ENCODE data around the gene UBE2O.

UBE2O gene

DNA sequence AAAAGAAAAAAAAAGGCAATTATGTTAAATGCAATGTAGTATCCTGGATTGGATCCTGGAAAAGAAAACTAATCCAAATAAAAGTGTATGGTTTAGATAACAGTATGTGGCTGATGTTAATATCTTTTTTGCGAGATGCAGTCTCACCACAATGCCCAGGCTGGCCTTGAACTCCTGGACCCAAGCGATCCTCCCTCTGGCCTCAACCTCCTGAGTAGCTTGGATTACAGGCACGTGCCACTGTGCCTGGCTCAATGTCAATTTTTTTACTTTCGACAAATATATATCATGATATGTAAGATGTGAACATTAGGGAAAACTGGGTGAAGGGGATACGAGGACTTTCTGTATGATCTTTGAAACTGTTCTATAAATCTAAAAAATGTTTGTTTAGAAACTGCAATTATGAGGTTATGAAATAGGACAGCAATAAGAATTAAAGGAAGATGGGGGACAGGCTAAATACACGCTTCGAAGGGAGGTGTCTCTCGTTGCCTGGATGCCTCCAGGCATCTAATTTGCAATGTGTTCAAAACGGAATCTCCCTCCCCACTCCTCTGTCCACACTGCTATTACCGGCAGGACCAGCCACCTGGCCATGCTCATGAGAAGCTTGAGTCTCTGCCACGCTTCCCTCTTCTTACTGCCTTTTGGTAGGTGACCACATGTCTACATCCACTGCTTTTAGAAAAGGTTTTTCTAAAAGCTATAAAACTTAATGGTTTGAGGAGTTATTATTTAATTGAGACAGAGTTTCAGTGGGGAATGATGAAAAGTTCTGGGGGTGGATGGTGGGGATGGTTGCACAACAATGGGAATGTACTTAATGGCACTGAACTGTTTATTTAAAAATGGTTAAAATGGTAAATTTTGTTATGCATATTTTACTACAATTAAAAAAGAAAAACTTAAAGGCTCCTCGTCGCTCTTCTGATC lies 15.2 kb downstream of the UBE2O start:
- no peak overlapping the region for H4K91ac ChIP-seq (ENCODE audit: low read depth, low read length, poor library complexity)
- no peak overlapping the region for H3K4me2 ChIP-seq (ENCODE audit: insufficient read depth, low read length, poor library complexity, severe bottlenecking)
- H2BK5ac ChIP-seq (ENCODE audit: low read length) = no peak overlapping the region
- no peak overlapping the region for H3K23ac ChIP-seq (ENCODE audit: low read depth, low read length, poor library complexity)
- no peak overlapping the region for H2BK15ac ChIP-seq (ENCODE audit: low read length)
- H4K8ac ChIP-seq (ENCODE audit: low read depth, low read length) = no peak overlapping the region
- H3K4ac ChIP-seq (ENCODE audit: low read length) = no peak overlapping the region
- H3K14ac ChIP-seq (ENCODE audit: low read length) = no peak overlapping the region
- no peaks in the 10 kb centered on the region for H3K27me3 ChIP-seq (ENCODE audit: control insufficient read depth in 3 of 3, insufficient read depth in 3 of 3, low read depth in 1 of 3, low read length in 3 of 3)
- H3K18ac ChIP-seq (ENCODE audit: low read length) = no peak overlapping the region
- H3K9me3 ChIP-seq (replicated peaks in 1 of 2; ENCODE audit: control insufficient read depth in 2 of 2, insufficient read depth in 1 of 2, low read depth in 1 of 2, low read length in 2 of 2) = no peaks in the 10 kb centered on the region
- no peak overlapping the region for H2BK120ac ChIP-seq (ENCODE audit: low read depth, low read length)
- H2AFZ ChIP-seq (ENCODE audit: low read length) = no peak overlapping the region
- peaks cover 2% of the 10 kb centered on the region for H3K79me1 ChIP-seq (ENCODE audit: low read depth, low read length)
- no peak overlapping the region for H3K9ac ChIP-seq (ENCODE audit: low read depth, low read length, poor library complexity)
- H2BK12ac ChIP-seq (ENCODE audit: low read length) = no peak overlapping the region
- H2AK5ac ChIP-seq (ENCODE audit: low read depth, low read length) = no peak overlapping the region
- H3K27ac ChIP-seq (replicated peaks; ENCODE audit: low read length) = no peak overlapping the region
- no peak for DNase-seq (ENCODE audit: low spot score)
- H3K4me1 ChIP-seq (ENCODE audit: control insufficient read depth in 2 of 2, insufficient read depth in 1 of 2, low read depth in 1 of 2, low read length in 2 of 2) = peaks cover 10 to 31% of the 10 kb centered on the region in 2 donors
- peaks cover 3 to 24% of the 10 kb centered on the region in 2 donors for H3K36me3 ChIP-seq (replicated peaks in 1 of 2; ENCODE audit: control insufficient read depth in 2 of 2, insufficient read depth in 2 of 2, low read length in 2 of 2)
- no peak overlapping the region for H3K4me3 ChIP-seq (ENCODE audit: low read length in 2 of 2)
- no CpG with 5 or more reads among the region's 13 CpGs for WGBS, 2 donors (ENCODE audit: extremely low coverage in 2 of 2, insufficient read length in 2 of 2, insufficient replicate concordance in 1 of 2)

DNA sequence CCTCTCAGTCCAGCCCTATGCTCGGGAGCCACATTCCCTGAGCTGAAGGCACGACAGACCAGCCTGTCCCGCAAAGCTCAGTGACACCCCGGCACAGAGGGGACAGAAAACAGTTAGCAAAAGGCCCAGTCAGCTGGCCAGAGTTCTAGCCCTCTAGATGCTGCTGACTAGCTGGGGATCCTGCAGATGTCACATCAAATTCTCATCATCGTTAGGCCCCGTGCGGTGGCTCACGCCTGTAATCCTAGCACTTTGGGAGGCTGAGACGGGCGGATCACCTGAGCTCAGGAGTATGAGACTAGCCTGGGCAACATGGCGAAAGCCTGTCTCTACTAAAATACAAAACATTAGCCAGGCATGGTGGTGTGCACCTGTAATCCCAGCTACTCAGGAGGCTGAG lies 17.2 kb downstream of the UBE2O start:
- no peaks in the 10 kb centered on the region for H3K27me3 ChIP-seq (ENCODE audit: control insufficient read depth in 3 of 3, insufficient read depth in 3 of 3, low read depth in 1 of 3, low read length in 3 of 3)
- H4K91ac ChIP-seq (ENCODE audit: low read depth, low read length, poor library complexity) = no peak overlapping the region
- H3K18ac ChIP-seq (ENCODE audit: low read length) = no peak overlapping the region
- peaks cover 4 to 18% of the 10 kb centered on the region in 2 donors for H3K4me1 ChIP-seq (ENCODE audit: control insufficient read depth in 2 of 2, insufficient read depth in 1 of 2, low read depth in 1 of 2, low read length in 2 of 2)
- H2BK12ac ChIP-seq (ENCODE audit: low read length) = no peak overlapping the region
- no peaks in the 10 kb centered on the region for H3K9me3 ChIP-seq (replicated peaks in 1 of 2; ENCODE audit: control insufficient read depth in 2 of 2, insufficient read depth in 1 of 2, low read depth in 1 of 2, low read length in 2 of 2)
- peaks cover 1 to 24% of the 10 kb centered on the region in 2 donors for H3K36me3 ChIP-seq (replicated peaks in 1 of 2; ENCODE audit: control insufficient read depth in 2 of 2, insufficient read depth in 2 of 2, low read length in 2 of 2)
- H2AK5ac ChIP-seq (ENCODE audit: low read depth, low read length) = no peak overlapping the region
- H3K4ac ChIP-seq (ENCODE audit: low read length) = no peak overlapping the region
- no peak overlapping the region for H3K4me2 ChIP-seq (ENCODE audit: insufficient read depth, low read length, poor library complexity, severe bottlenecking)
- H3K4me3 ChIP-seq (ENCODE audit: low read length in 2 of 2) = no peak overlapping the region
- H3K14ac ChIP-seq (ENCODE audit: low read length) = no peak overlapping the region
- H3K23ac ChIP-seq (ENCODE audit: low read depth, low read length, poor library complexity) = no peak overlapping the region
- no peak overlapping the region for H3K27ac ChIP-seq (replicated peaks; ENCODE audit: low read length)
- no peak overlapping the region for H2AFZ ChIP-seq (ENCODE audit: low read length)
- H4K8ac ChIP-seq (ENCODE audit: low read depth, low read length) = no peak overlapping the region
- H3K79me1 ChIP-seq (ENCODE audit: low read depth, low read length) = no peaks in the 10 kb centered on the region
- no peak overlapping the region for H2BK5ac ChIP-seq (ENCODE audit: low read length)
- no peak for DNase-seq (ENCODE audit: low spot score)
- H2BK15ac ChIP-seq (ENCODE audit: low read length) = no peak overlapping the region
- no peak overlapping the region for H2BK120ac ChIP-seq (ENCODE audit: low read depth, low read length)
- WGBS, 2 donors (ENCODE audit: extremely low coverage in 2 of 2, insufficient read length in 2 of 2, insufficient replicate concordance in 1 of 2) = no CpG with 5 or more reads among the region's 11 CpGs
- H3K9ac ChIP-seq (ENCODE audit: low read depth, low read length, poor library complexity) = no peak overlapping the region

DNA sequence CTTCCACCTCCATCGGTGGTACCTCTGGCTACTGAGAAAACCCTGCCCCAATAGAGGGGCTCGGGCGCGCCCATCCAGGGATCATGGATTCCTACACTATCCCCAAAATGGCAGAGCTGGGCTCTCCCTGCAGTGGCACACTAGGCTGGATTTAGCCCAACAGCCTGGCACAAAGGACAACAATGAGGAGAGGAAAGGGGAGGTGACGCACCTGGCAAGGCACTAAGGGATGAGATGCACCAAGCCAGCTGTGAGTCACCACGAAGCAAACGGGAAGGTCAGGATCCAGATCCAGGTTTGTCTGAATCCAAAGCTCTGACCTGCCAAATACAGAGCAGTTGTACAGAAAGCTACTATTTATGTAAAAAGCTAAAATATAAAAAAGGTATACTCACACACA lies 18.1 kb downstream of the UBE2O start:
- H3K9ac ChIP-seq (ENCODE audit: low read depth, low read length, poor library complexity) = no peak overlapping the region
- no peaks in the 10 kb centered on the region for H3K27me3 ChIP-seq (ENCODE audit: control insufficient read depth in 3 of 3, insufficient read depth in 3 of 3, low read depth in 1 of 3, low read length in 3 of 3)
- H3K4me2 ChIP-seq (ENCODE audit: insufficient read depth, low read length, poor library complexity, severe bottlenecking) = no peak overlapping the region
- H2BK120ac ChIP-seq (ENCODE audit: low read depth, low read length) = no peak overlapping the region
- H3K36me3 ChIP-seq (replicated peaks in 1 of 2; ENCODE audit: control insufficient read depth in 2 of 2, insufficient read depth in 2 of 2, low read length in 2 of 2) = peaks cover 1 to 26% of the 10 kb centered on the region in 2 donors
- H3K4me3 ChIP-seq (ENCODE audit: low read length in 2 of 2) = no peak overlapping the region
- no peak overlapping the region for H3K27ac ChIP-seq (replicated peaks; ENCODE audit: low read length)
- H3K18ac ChIP-seq (ENCODE audit: low read length) = no peak overlapping the region
- H4K91ac ChIP-seq (ENCODE audit: low read depth, low read length, poor library complexity) = no peak overlapping the region
- H3K14ac ChIP-seq (ENCODE audit: low read length) = no peak overlapping the region
- no peak overlapping the region for H2BK15ac ChIP-seq (ENCODE audit: low read length)
- no peaks in the 10 kb centered on the region for H3K9me3 ChIP-seq (replicated peaks in 1 of 2; ENCODE audit: control insufficient read depth in 2 of 2, insufficient read depth in 1 of 2, low read depth in 1 of 2, low read length in 2 of 2)
- DNase-seq (ENCODE audit: low spot score) = no peak
- H3K79me1 ChIP-seq (ENCODE audit: low read depth, low read length) = no peaks in the 10 kb centered on the region
- no peak overlapping the region for H3K4ac ChIP-seq (ENCODE audit: low read length)
- no peak overlapping the region for H3K23ac ChIP-seq (ENCODE audit: low read depth, low read length, poor library complexity)
- no peak overlapping the region for H2BK5ac ChIP-seq (ENCODE audit: low read length)
- H3K4me1 ChIP-seq (ENCODE audit: control insufficient read depth in 2 of 2, insufficient read depth in 1 of 2, low read depth in 1 of 2, low read length in 2 of 2) = peaks cover 4 to 17% of the 10 kb centered on the region in 2 donors
- no peak overlapping the region for H2AK5ac ChIP-seq (ENCODE audit: low read depth, low read length)
- H2BK12ac ChIP-seq (ENCODE audit: low read length) = no peak overlapping the region
- H2AFZ ChIP-seq (ENCODE audit: low read length) = no peak overlapping the region
- no peak overlapping the region for H4K8ac ChIP-seq (ENCODE audit: low read depth, low read length)
- WGBS, 2 donors (ENCODE audit: extremely low coverage in 2 of 2, insufficient read length in 2 of 2, insufficient replicate concordance in 1 of 2) = no CpG with 5 or more reads among the region's 7 CpGs

DNA sequence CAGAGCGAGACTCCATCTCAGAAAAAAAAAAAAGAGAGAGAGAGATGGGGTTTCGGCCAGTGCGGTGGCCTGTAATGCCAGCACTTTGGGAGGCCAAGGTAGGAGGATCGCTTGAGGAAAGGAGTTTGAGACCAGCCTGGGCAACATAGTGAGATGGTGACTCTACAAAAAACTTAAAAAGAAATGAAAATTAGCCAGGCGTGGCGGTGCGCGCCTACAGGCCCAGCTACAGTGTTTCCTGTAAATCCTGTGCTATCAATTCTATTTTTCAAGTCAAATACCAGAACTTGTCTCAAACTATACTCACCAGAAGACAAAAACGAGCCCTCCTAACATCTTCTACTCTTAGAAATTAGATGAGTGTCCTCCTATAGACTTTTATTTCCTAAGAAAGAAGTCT lies 19.3 kb downstream of the UBE2O start:
- Histone ChIP-seq H3K14ac (ENCODE audit: low read length) (no peak overlapping the region), H3K4me2 (ENCODE audit: insufficient read depth, low read length, poor library complexity, severe bottlenecking) (no peak overlapping the region), H2AK5ac (ENCODE audit: low read depth, low read length) (no peak overlapping the region), H3K79me1 (ENCODE audit: low read depth, low read length) (no peaks in the 10 kb centered on the region), H3K36me3 (replicated peaks in 1 of 2; ENCODE audit: control insufficient read depth in 2 of 2, insufficient read depth in 2 of 2, low read length in 2 of 2) (peaks cover 1 to 19% of the 10 kb centered on the region in 2 donors), H2BK15ac (ENCODE audit: low read length) (no peak overlapping the region), H2AFZ (ENCODE audit: low read length) (no peak overlapping the region), H3K9ac (ENCODE audit: low read depth, low read length, poor library complexity) (no peak overlapping the region), H3K4me3 (ENCODE audit: low read length in 2 of 2) (no peak overlapping the region), H4K91ac (ENCODE audit: low read depth, low read length, poor library complexity) (no peak overlapping the region), H2BK5ac (ENCODE audit: low read length) (no peak overlapping the region), H3K4me1 (ENCODE audit: control insufficient read depth in 2 of 2, insufficient read depth in 1 of 2, low read depth in 1 of 2, low read length in 2 of 2) (peaks cover 0 to 11% of the 10 kb centered on the region in 2 donors), H2BK12ac (ENCODE audit: low read length) (no peak overlapping the region), H3K9me3 (replicated peaks in 1 of 2; ENCODE audit: control insufficient read depth in 2 of 2, insufficient read depth in 1 of 2, low read depth in 1 of 2, low read length in 2 of 2) (no peaks in the 10 kb centered on the region), H2BK120ac (ENCODE audit: low read depth, low read length) (no peak overlapping the region), H3K23ac (ENCODE audit: low read depth, low read length, poor library complexity) (no peak overlapping the region), H3K27me3 (ENCODE audit: control insufficient read depth in 3 of 3, insufficient read depth in 3 of 3, low read depth in 1 of 3, low read length in 3 of 3) (no peaks in the 10 kb centered on the region), H4K8ac (ENCODE audit: low read depth, low read length) (no peak overlapping the region), H3K27ac (replicated peaks; ENCODE audit: low read length) (no peak overlapping the region), H3K18ac (ENCODE audit: low read length) (no peak overlapping the region), H3K4ac (ENCODE audit: low read length) (no peak overlapping the region)
- no peak for DNase-seq (ENCODE audit: low spot score)
- no CpG with 5 or more reads among the region's 9 CpGs for WGBS, 2 donors (ENCODE audit: extremely low coverage in 2 of 2, insufficient read length in 2 of 2, insufficient replicate concordance in 1 of 2)

Data from neuronal stem cell (in vitro differentiated cells).